GM19025 (cell line): Measurements from ENCODE around the gene LAIR2.
A peak's percentile ranks its signal among the peaks of the same experiment; 100 is the strongest.

ENCODE experiments used
- ATAC-seq: cut with Tn5 transposase; IDR thresholded peaks from one replicate; pipeline ENCODE4 v1.9.1; 2021; ENCODE audit warnings: mild to moderate bottlenecking, low read depth, moderate library complexity; ENCODE audit not compliant: unreplicated experiment

Gene LAIR2

DNA sequence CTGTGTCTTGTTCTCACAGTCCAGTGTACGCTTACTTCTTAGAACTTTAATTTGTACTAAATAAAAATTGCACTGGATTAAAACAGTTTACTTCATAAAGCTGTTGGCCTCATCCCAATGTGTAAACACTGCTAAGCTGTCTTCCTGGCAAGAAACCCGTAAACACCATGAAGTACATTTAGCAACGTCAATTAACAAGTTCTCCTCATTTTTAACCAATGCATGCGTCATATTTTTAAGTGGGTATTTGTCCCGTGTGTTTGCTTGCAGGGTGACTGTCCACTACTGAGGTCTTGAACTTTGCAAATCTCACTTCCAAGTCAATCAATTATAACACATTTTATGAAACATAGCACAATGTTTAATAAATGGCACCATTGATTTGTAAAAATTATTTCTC lies 28.2 kb downstream of the LAIR2 start:
- no peak for ATAC-seq

GRCh38 chr19:54532528-54532927 lies 29.9 kb downstream of the LAIR2 start:
- peak; percentile 86 for ATAC-seq

DNA sequence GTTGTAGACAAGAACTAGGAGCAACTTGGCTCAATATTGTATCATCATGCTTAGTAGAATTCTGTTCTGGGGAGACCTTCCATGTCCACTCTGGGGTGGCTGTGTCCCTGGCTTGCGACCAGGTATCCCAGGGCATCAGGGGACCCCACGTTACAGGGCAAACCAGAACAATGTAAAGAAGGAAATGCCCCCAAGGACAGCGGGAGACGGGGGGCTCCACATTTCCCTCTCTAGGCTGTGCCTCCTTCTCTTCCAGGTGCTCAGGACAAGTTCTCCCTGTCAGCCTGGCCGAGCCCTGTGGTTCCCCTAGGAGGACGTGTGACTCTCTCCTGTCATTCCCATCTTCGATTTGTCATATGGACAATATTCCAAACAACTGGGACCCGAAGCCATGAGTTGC lies 30.8 kb downstream of the LAIR2 start:
- ATAC-seq = no peak

DNA sequence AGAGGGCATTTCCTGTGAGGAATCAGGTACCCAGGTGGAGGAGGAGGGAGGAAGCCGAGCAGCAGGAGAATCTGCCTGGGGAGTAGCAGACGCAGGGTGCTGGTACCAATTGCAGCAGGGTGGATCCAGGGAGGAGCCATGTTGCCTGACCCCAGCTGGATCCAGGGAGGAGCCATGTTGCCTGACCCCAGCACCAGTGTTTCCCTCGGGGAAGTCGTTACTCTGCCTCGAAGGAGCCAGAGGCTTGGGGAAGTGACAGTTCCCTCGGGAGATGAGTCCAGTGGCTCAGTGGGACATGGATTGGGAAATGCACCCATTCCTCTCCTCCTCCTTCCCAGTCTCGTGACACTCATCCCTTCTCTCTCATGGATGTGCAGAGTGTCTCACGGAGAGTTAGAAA lies 31.5 kb downstream of the LAIR2 start:
- no peak for ATAC-seq

GRCh38 chr19:54535601-54536000 lies 33.0 kb downstream of the LAIR2 start:
- no peak for ATAC-seq

DNA sequence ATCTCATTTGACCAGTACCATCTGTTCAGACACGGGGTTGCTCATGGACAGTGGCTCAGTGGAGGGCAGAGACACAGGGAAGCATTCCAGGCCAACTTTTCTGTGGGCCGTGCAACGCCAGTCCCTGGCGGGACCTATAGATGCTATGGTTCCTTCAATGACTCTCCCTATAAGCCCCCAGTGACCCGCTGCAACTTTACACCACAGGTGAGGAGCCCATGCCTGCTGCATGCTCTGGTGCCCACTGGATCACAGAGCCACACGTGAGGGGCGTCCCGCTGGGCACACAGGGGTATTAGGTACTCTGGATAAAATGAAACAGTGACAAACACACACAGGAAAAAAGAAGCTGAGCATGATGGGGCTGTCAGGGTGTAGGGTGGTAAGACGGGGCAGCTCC lies 34.3 kb downstream of the LAIR2 start:
- ATAC-seq = no peak

- no peak for ATAC-seq
Observed at GRCh38 chr19:54541712-54542111, 39.1 kb downstream of the LAIR2 start.

GRCh38 chr19:54548806-54549205 lies 46.2 kb downstream of the LAIR2 start:
- ATAC-seq = no peak

- no peak for ATAC-seq
Observed at GRCh38 chr19:54549224-54549623, 46.6 kb downstream of the LAIR2 start.

DNA sequence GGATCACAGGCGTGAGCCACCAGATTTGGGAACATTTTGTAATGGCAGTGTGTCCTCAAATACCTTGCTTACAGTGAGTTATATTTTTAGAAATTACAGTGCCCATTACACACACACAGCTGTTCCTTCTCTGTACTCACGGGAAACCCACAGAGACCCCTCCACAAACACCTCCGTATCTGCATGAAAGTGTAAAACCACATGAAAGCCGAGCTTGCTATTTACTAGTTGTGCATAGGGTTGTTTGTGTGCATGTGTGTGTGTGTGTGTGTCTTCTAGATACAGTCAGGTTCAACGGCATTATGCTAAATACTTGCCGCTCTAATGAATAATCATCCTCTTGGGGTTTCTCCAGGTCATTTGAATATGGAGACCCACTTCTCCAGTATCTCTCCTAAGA lies 48.7 kb downstream of the LAIR2 start:
- ATAC-seq = no peak

GRCh38 chr19:54551950-54552912 lies 49.6 kb downstream of the LAIR2 start:
- no peak for ATAC-seq

GRCh38 chr19:54552913-54553310 lies 50.3 kb downstream of the LAIR2 start:
- no peak for ATAC-seq

DNA sequence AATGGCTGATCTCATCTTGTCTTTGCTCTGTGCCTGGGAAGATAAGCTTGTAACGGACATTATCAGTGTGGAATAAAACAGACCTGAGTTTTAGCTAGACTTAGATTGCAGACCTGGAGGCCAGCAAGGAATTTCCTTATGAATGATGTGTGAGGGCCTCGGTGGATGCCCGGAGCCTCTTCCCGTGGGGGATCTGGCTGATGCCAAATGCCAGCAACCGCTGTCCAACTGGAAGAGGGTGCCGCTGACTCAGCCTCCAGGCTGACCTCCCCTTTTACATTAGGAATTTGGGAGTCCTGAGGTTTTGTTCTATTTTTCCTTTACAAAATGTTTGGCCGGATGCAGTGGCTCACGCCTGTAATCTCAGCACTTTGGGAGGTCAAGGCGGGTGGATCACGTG lies 51.4 kb downstream of the LAIR2 start:
- no peak for ATAC-seq

- no peak for ATAC-seq
Observed at GRCh38 chr19:54554896-54555295, 52.3 kb downstream of the LAIR2 start.

DNA sequence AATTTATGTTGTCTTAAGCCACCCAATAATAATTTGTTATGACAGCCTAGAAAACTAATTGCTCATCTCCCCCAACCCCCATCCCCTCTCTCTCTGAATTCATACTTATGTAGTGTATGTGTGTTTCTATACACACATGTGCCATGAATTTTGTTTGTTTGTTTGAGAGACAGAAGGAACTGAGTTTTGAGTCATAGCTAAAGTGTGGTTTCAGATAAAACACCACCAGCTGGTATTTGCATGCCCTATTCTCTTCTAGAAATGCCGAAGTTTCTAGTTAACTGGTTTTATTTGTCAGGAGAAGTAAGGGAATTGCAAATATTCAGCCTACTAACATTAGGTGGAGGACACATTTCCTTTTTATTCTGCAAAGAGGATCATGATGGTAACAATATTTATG lies 53.6 kb downstream of the LAIR2 start:
- no peak for ATAC-seq

- ATAC-seq = no peak
Observed at GRCh38 chr19:54558339-54558738, 55.7 kb downstream of the LAIR2 start.
